ENCODE measurements around the gene GGTLC2. TPM values are rescaled to one million over a fixed set of nuclear protein-coding genes. Genes with fewer than 3 reads are reported as not detected.
"Not testable (repeated sequence)": the region's sequence is repeated elsewhere in the genome, so short reads cannot be mapped to it uniquely, and the experiment has no call there.

Gene GGTLC2
- total RNA-seq, 1 donor from 2014 or later, result 1.5 TPM

DNA sequence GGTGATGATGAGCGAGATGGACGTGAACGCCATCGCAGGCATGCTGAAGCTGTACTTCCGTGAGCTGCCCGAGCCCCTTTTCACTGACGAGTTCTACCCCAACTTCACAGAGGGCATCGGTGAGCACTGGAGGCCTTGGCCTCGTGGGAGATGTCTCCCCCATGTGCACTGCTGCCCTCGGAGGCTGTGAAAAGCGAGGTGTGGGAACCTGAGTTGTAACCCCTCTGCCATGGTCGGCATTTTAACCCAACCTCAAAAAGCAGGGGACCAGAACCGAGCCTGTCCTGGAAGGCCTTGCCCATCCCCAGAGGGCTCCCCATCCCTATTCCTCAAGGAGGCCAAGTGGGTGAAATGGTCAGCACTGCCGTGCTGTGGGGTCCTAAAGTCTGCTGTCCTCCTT lies 10.9 kb upstream of the GGTLC2 start:
- H3K27ac Mint-ChIP-seq (ENCODE audit: unreplicated experiment); H3K27me3 Mint-ChIP-seq (ENCODE audit: low read depth); H3K36me3 Mint-ChIP-seq (ENCODE audit: low read depth); H3K4me1 Mint-ChIP-seq (ENCODE audit: low read depth); H3K9me3 Mint-ChIP-seq (ENCODE audit: low read depth); DNase-seq (ENCODE audit: low spot score); H3K4me3 Mint-ChIP-seq (ENCODE audit: unreplicated experiment): not testable (repeated sequence)

DNA sequence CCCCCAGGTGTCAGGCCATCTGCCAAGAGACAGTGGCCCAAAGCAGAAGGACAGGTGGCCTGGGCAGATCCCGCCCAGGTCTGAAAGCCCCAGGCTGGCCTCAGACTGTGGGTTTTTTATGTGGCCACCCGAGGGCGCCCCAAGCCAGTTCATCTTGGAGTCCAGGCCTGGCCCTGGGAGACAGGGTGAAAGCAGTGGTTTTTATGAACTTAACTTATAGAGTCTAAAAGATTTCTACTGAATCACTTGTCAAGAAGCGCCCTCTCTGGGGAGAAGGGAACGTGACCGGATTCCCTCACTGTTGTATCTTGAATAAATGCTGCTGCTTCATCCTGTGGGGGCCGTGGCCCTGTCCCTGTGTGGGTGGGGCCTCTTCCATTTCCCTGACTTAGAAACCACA lies 8.2 kb upstream of the GGTLC2 start:
- H3K4me3 Mint-ChIP-seq (ENCODE audit: unreplicated experiment); DNase-seq (ENCODE audit: low spot score); H3K9me3 Mint-ChIP-seq (ENCODE audit: low read depth); H3K4me1 Mint-ChIP-seq (ENCODE audit: low read depth); H3K27me3 Mint-ChIP-seq (ENCODE audit: low read depth); H3K27ac Mint-ChIP-seq (ENCODE audit: unreplicated experiment); H3K36me3 Mint-ChIP-seq (ENCODE audit: low read depth): not testable (repeated sequence)
- TF ChIP-seq CTCF (IDR thresholded peaks at IDR 0.05), result peak; percentile 57

DNA sequence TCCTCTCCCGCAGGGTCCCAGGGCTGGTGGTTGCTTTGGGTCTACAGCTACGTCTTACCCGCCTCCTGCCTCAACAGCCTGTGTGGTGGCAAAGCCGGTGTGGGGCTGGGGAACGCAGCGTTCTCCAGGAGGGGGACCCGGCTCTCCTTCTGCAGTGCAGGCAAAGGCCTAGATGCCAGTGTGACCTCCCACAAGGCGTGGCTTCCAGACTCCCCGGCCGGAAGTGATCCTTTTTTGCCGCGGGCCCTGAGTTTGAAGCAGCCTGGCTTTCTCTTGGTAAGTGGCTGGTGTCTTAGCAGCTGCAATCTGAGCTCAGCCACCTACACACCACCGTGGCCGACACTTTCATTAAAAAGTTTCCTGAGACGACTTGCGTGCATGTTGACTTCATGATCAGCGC lies 6.1 kb upstream of the GGTLC2 start:
- H3K36me3 Mint-ChIP-seq (ENCODE audit: low read depth); H3K27ac Mint-ChIP-seq (ENCODE audit: unreplicated experiment); H3K27me3 Mint-ChIP-seq (ENCODE audit: low read depth); DNase-seq (ENCODE audit: low spot score); H3K9me3 Mint-ChIP-seq (ENCODE audit: low read depth); H3K4me3 Mint-ChIP-seq (ENCODE audit: unreplicated experiment); H3K4me1 Mint-ChIP-seq (ENCODE audit: low read depth): not testable (repeated sequence)

GRCh38 chr22:22642255-22642654 lies 2.2 kb upstream of the GGTLC2 start:
- not testable (repeated sequence) for H3K4me1 Mint-ChIP-seq (ENCODE audit: low read depth); H3K4me3 Mint-ChIP-seq (ENCODE audit: unreplicated experiment); H3K36me3 Mint-ChIP-seq (ENCODE audit: low read depth)

DNA sequence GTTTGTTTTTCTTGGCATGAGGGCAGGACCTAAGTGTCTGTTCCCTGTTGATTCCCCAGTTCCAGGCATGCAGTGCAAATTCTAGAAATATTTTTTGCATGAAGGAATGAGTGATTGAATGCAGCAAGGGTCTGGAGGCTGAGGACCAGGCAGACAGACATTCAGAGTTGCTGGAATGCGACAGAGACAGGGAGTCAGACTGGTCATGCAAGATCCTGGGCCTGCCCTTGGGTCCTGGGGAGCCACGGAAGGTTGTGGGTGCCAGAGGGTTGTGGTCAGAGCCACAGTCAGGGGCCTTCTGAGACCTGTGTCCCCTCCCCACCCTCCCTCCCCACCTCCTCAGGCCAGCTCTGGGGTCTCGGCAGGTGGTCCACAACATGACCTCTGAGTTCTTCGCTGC lies 1.6 kb downstream of the GGTLC2 start:
- H3K27ac Mint-ChIP-seq (ENCODE audit: unreplicated experiment); H3K9me3 Mint-ChIP-seq (ENCODE audit: low read depth); H3K36me3 Mint-ChIP-seq (ENCODE audit: low read depth); H3K4me3 Mint-ChIP-seq (ENCODE audit: unreplicated experiment); H3K4me1 Mint-ChIP-seq (ENCODE audit: low read depth); DNase-seq (ENCODE audit: low spot score); H3K27me3 Mint-ChIP-seq (ENCODE audit: low read depth): not testable (repeated sequence)

More at GRCh38 chr22:22642255-22642654, 2.2 kb upstream of the GGTLC2 start:
- not testable (repeated sequence) for H3K27me3 Mint-ChIP-seq (ENCODE audit: low read depth); H3K9me3 Mint-ChIP-seq (ENCODE audit: low read depth); DNase-seq (ENCODE audit: low spot score); H3K27ac Mint-ChIP-seq (ENCODE audit: unreplicated experiment)

DNA sequence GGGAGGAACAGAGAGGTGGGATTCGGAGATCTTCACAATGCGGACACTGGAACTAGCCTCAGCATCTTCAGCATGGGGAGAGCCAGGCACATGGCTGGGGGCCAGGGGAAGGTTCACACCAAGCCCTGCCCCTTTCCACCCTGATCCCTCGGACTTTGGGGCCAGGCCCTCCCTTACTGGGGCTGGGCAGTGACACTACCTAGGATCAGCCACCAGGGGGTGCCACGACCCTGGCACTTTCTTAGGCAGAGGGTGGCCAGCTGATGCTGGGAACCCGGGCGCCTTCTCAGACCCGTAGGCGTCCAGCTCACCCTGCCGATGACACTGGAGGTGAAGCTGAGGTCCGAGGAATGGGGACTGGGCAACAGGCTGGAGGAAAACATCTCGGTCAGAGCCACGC lies 3.5 kb downstream of the GGTLC2 start:
- TF ChIP-seq CTCF (IDR thresholded peaks at IDR 0.05), result peak; percentile 71
- H3K36me3 Mint-ChIP-seq (ENCODE audit: low read depth); DNase-seq (ENCODE audit: low spot score); H3K9me3 Mint-ChIP-seq (ENCODE audit: low read depth); H3K4me3 Mint-ChIP-seq (ENCODE audit: unreplicated experiment); H3K27me3 Mint-ChIP-seq (ENCODE audit: low read depth); H3K27ac Mint-ChIP-seq (ENCODE audit: unreplicated experiment): not testable (repeated sequence)
- H3K4me1 Mint-ChIP-seq (ENCODE audit: low read depth), result peaks cover 19% of the 10 kb centered on the region

- H3K4me1 Mint-ChIP-seq (ENCODE audit: low read depth), result peaks cover 25% of the 10 kb centered on the region
- H3K27ac Mint-ChIP-seq (ENCODE audit: unreplicated experiment); DNase-seq (ENCODE audit: low spot score); H3K9me3 Mint-ChIP-seq (ENCODE audit: low read depth); H3K4me3 Mint-ChIP-seq (ENCODE audit: unreplicated experiment); H3K27me3 Mint-ChIP-seq (ENCODE audit: low read depth); H3K36me3 Mint-ChIP-seq (ENCODE audit: low read depth): not testable (repeated sequence)
These were observed 4.6 kb downstream of the GGTLC2 start for GRCh38 chr22:22648863-22649536.

DNA sequence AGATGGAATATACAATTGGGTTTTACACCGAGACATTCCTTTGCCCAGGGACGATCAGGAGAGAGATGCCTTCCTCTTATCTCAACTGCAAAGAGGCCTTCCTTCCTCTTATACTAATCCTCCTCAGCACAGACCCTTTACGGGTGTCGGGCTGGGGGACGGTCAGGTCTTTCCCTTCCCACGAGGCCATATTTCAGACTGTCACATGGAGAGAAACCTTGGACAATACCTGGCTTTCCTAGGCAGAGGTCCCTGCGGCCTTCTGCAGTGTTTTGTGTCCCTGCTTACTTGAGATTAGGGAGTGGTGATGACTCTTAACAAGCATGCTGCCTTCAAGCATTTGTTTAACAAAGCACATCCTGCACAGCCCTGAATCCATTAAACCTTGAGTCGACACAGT lies 5.3 kb downstream of the GGTLC2 start:
- not testable (repeated sequence) for H3K4me3 Mint-ChIP-seq (ENCODE audit: unreplicated experiment); H3K27ac Mint-ChIP-seq (ENCODE audit: unreplicated experiment); H3K9me3 Mint-ChIP-seq (ENCODE audit: low read depth); H3K27me3 Mint-ChIP-seq (ENCODE audit: low read depth); DNase-seq (ENCODE audit: low spot score); H3K36me3 Mint-ChIP-seq (ENCODE audit: low read depth)
- H3K4me1 Mint-ChIP-seq (ENCODE audit: low read depth), result peaks cover 26% of the 10 kb centered on the region

DNA sequence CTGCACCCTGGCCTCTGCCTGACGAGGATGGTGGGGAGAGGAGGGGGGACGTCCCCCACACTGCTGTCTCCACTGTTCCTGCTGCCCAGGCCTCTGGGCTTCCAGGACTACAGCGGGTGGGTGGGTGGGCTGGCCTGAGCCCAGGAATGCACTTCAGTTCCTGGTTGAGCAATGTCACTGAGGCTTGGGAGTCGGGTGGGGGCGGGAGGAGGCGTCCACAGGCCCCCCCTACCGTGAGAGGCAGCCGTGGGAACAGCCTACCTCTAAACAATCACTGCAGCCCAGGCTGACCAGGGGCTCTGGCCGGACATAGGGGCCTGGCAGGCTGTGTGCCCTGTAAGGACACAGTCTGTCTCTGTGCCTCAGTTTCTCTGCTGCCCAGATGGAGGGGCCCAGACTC lies 6.0 kb downstream of the GGTLC2 start:
- H3K4me1 Mint-ChIP-seq (ENCODE audit: low read depth), result peaks cover 26% of the 10 kb centered on the region
- not testable (repeated sequence) for H3K36me3 Mint-ChIP-seq (ENCODE audit: low read depth); H3K4me3 Mint-ChIP-seq (ENCODE audit: unreplicated experiment); H3K27me3 Mint-ChIP-seq (ENCODE audit: low read depth); DNase-seq (ENCODE audit: low spot score); H3K27ac Mint-ChIP-seq (ENCODE audit: unreplicated experiment); H3K9me3 Mint-ChIP-seq (ENCODE audit: low read depth)

GRCh38 chr22:22650803-22651515 lies 6.5 kb downstream of the GGTLC2 start:
- H3K36me3 Mint-ChIP-seq (ENCODE audit: low read depth); DNase-seq (ENCODE audit: low spot score); H3K4me3 Mint-ChIP-seq (ENCODE audit: unreplicated experiment); H3K9me3 Mint-ChIP-seq (ENCODE audit: low read depth); H3K27me3 Mint-ChIP-seq (ENCODE audit: low read depth): not testable (repeated sequence)
- Mint-ChIP-seq H3K4me1 (ENCODE audit: low read depth) (peaks cover 24% of the 10 kb centered on the region), H3K27ac (ENCODE audit: unreplicated experiment) (peak overlapping the region; percentile 63)

DNA sequence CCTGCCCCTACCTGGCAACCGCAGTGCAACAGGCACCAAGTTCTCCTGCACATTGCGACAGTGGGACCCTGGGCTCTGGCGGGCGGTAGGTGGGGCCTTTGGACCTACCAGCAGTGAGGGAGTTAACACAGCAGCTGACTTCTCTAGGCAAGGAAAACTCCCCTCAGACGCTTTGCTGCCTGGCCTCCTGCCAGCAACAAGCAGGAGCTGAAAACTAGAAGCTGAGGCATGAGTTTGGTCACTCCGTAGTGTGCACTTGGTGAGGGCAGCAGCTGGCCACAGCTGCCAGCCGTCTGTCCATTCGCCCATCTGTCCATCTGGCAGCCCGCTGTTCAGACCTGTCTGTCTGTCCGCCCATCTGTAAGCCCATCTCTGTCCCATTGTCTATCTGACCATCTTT lies 7.2 kb downstream of the GGTLC2 start:
- H3K27ac Mint-ChIP-seq (ENCODE audit: unreplicated experiment), result peak overlapping the region; percentile 68
- not testable (repeated sequence) for H3K36me3 Mint-ChIP-seq (ENCODE audit: low read depth); DNase-seq (ENCODE audit: low spot score)

More for the DNA sequence above, 7.2 kb downstream of the GGTLC2 start:
- Mint-ChIP-seq H3K4me1 (ENCODE audit: low read depth) (peaks cover 23% of the 10 kb centered on the region), H3K4me3 (ENCODE audit: unreplicated experiment) (peak overlapping the region; percentile 57)
- not testable (repeated sequence) for H3K9me3 Mint-ChIP-seq (ENCODE audit: low read depth); H3K27me3 Mint-ChIP-seq (ENCODE audit: low read depth)
